GM21825 (cell line): ENCODE results near the gene MAPK8IP3.

Experiments used
- ATAC-seq: cut with Tn5 transposase; IDR thresholded peaks from one replicate; pipeline ENCODE4 v1.9.1; 2021; ENCODE audit warnings: mild to moderate bottlenecking, moderate library complexity; ENCODE audit not compliant: unreplicated experiment

The MAPK8IP3 gene

GRCh38 chr16:1782408-1783264 is 76.6 kb downstream of the MAPK8IP3 start, which contains the start of the genes NUBP2 and SPSB3:
Gene NUBP2 (plus strand): TSS chr16:1782960. CDS start chr16:1783021, 61 bp downstream.
Gene SPSB3 (minus strand): TSS chr16:1782571. CDS start chr16:1781483, 1,088 bp downstream.
- peak; percentile 74 for ATAC-seq

GRCh38 chr16:1784977-1785845 is 79.2 kb downstream of the MAPK8IP3 start:
- no peak for ATAC-seq

- ATAC-seq = no peak
These were observed 79.8 kb downstream of the MAPK8IP3 start for GRCh38 chr16:1785846-1786170.

- ATAC-seq = no peak
These were observed 80.5 kb downstream of the MAPK8IP3 start for GRCh38 chr16:1786242-1787055.

- ATAC-seq = no peak
These were observed 81.0 kb downstream of the MAPK8IP3 start for GRCh38 chr16:1787056-1787321.

GRCh38 chr16:1787322-1788094 is 81.5 kb downstream of the MAPK8IP3 start:
- no peak for ATAC-seq

- no peak for ATAC-seq
These were observed 82.2 kb downstream of the MAPK8IP3 start for GRCh38 chr16:1788095-1788707.

GRCh38 chr16:1788708-1789100 is 82.7 kb downstream of the MAPK8IP3 start:
- no peak for ATAC-seq

GRCh38 chr16:1789643-1790045 is 83.6 kb downstream of the MAPK8IP3 start:
- no peak for ATAC-seq

- no peak for ATAC-seq
These were observed 84.2 kb downstream of the MAPK8IP3 start for GRCh38 chr16:1790261-1790610.

GRCh38 chr16:1790611-1791255 is 84.7 kb downstream of the MAPK8IP3 start:
- ATAC-seq = no peak

- ATAC-seq = no peak
These were observed 85.4 kb downstream of the MAPK8IP3 start for GRCh38 chr16:1791256-1791942.

- ATAC-seq = no peak
These were observed 86.2 kb downstream of the MAPK8IP3 start for GRCh38 chr16:1791943-1792812.

- no peak for ATAC-seq
These were observed 87.0 kb downstream of the MAPK8IP3 start for GRCh38 chr16:1792836-1793577.

GRCh38 chr16:1793578-1794220 is 87.7 kb downstream of the MAPK8IP3 start, which contains the start of gene IGFALS:
Gene IGFALS (minus strand): TSS chr16:1793705. CDS start chr16:1793652, 53 bp downstream.
- no peak for ATAC-seq

- ATAC-seq = no peak
These were observed 88.4 kb downstream of the MAPK8IP3 start for GRCh38 chr16:1794221-1794871.
